Left lung (tissue), 10 donors: ENCODE results near the gene FASTK. TPM values are rescaled to one million over a fixed set of nuclear protein-coding genes. Genes with fewer than 3 reads are reported as not detected.

ENCODE experiments used
- ATAC-seq: fragments of 200-7000 bp; cut with Tn5 transposase; one replicate; pipeline ENCODE4 v1.9.1; 2020; ENCODE audit warnings: moderate library complexity
- DNase-seq, 4 donors: peaks; one replicate each; pipeline ENCODE4 v3.0.0-alpha.2; 2013 to 2020
- H3K27ac ChIP-seq, 2 donors: fragments of 200-600 bp; sonication (generic) in 1 of 2; one replicate each; pipeline versions ENCODE4 v1.5.0 to v1.8.0; 2020 to 2021
- H3K27me3 ChIP-seq, 2 donors: fragments of 200-600 bp; sonication (generic) in 1 of 2; one replicate each; pipeline versions ENCODE4 v1.5.0 to v1.8.0; 2020 to 2021
- H3K36me3 ChIP-seq, 2 donors: fragments of 200-600 bp; sonication (generic) in 1 of 2; one replicate each; pipeline versions ENCODE4 v1.5.0 to v1.8.0; 2020 to 2021
- H3K4me1 ChIP-seq, 2 donors: fragments of 200-600 bp; one replicate each; pipeline ENCODE4 v1.8.0; 2021
- H3K4me3 ChIP-seq, 2 donors: fragments of 200-600 bp; sonication (generic) in 1 of 2; one replicate each; pipeline versions ENCODE4 v1.5.0 to v1.8.0; 2020 to 2021; ENCODE audit warnings: mild to moderate bottlenecking in 1 of 2
- H3K9me3 ChIP-seq, 2 donors: fragments of 200-600 bp; sonication (generic) in 1 of 2; one replicate each; pipeline versions ENCODE4 v1.5.0 to v1.8.0; 2020 to 2021
- CTCF ChIP-seq, 2 donors: fragments of 200-600 bp; sonication (generic) in 1 of 2; IDR thresholded peaks; one replicate each; pipeline versions ENCODE4 v1.5.0 to v1.8.0; 2021; ENCODE audit warnings: antibody characterized with exemption in 2 of 2
- intact Hi-C, 2 donors: fragments of 100-400 bp; cut with DNase I; formaldehyde crosslinking; loops; one replicate each; pipeline versions ENCODE4 v1.11.2 to v1.14.2; 2022
- polyA plus RNA-seq, 6 donors: library from polyadenylated mRNA; unstranded; fragments of 120-200 nt; gene quantifications; one replicate each; pipeline ENCODE4 v1.2.1, GENCODE V29; 2013; ENCODE audit not compliant: insufficient read length in 6 of 6
- total RNA-seq, 2 donors: library from RNA; stranded (reverse); fragmentation: NEBNext Ultra II Directional; extraction: Animal tissue kit (Norgen Biotek cat#: 25700); gene quantifications; one replicate each; pipeline ENCODE4 v1.2.1, GENCODE V29; 2021
- donor health status: DM: no; HTN: yes; CAD: no.
- donor health status: DM: no; HTN: no; CAD: no.

FASTK gene
- total and polyA plus RNA-seq, 8 donors: 38.2 to 65.7 (median 54.1) TPM

- intact Hi-C loops: no loop called here
- peaks cover 5 to 84% of the 10 kb centered on the region in 2 donors for H3K36me3 ChIP-seq
Measured at GRCh38 chr7:151073990-151074389, 6.6 kb downstream of the FASTK start.

DNA sequence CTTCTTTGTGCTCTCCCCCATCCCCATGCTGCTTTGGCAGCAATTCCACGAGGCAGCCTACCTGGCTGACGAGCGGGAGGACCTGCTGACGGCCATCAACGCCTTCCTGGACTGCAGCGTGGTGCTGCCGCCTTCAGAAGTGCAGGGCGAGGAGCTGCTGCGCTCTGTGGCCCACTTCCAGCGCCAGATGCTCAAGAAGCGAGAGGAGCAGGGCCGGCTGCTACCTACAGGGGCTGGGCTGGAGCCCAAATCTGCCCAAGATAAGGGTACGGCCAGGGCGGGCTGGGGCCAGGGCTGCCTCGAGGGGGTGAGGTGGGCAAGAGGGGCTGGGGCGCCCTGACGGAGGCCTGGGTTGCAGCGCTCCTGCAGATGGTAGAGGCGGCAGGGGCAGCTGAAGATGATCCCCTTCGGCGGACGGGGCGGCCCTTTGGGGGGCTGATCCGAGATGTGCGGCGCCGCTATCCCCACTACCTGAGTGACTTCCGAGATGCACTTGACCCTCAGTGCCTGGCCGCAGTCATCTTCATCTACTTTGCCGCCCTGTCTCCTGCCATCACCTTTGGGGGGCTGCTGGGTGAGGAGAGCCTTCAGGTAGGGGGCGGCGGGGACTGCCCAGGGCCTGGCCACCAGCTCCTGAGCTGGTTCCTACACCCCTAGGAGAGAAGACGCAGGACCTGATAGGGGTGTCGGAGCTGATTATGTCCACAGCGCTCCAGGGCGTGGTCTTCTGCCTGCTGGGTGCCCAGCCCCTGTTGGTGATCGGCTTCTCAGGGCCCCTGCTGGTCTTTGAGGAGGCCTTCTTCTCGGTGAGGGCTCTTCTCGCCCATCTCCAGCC, 9.4 kb downstream of the FASTK start:
- H3K36me3 ChIP-seq: peaks cover 10 to 100% of the 10 kb centered on the region in 2 donors
- DNase-seq (peak in 1 of 4 donors; percentile 78), ATAC-seq (no peak)
- H3K4me3 ChIP-seq: no peak overlapping the region
- no peak for TF ChIP-seq CTCF (IDR thresholded peaks at IDR 0.05)
- H3K4me1 ChIP-seq: no peaks in the 10 kb centered on the region
- H3K27me3 ChIP-seq: no peaks in the 10 kb centered on the region
- intact Hi-C loops: no loop called here
- H3K9me3 ChIP-seq: no peaks in the 10 kb centered on the region
- no peak overlapping the region for H3K27ac ChIP-seq

More at GRCh38 chr7:151073990-151074389, 6.6 kb downstream of the FASTK start:
- Histone ChIP-seq H3K4me3 (no peak overlapping the region), H3K27me3 (no peaks in the 10 kb centered on the region), H3K9me3 (no peaks in the 10 kb centered on the region), H3K27ac (no peak overlapping the region), H3K4me1 (peaks cover 8 to 15% of the 10 kb centered on the region in 2 donors)
- ATAC-seq (no peak), DNase-seq (no peak)
- TF ChIP-seq CTCF (IDR thresholded peaks at IDR 0.05): no peak

- H3K27me3 ChIP-seq: no peaks in the 10 kb centered on the region
- ATAC-seq: no peak
- H3K4me1 ChIP-seq: no peaks in the 10 kb centered on the region
- H3K9me3 ChIP-seq: no peaks in the 10 kb centered on the region
- peaks cover 10 to 100% of the 10 kb centered on the region in 2 donors for H3K36me3 ChIP-seq
- no peak overlapping the region for H3K27ac ChIP-seq
- intact Hi-C loops: no loop called here
- no peak for TF ChIP-seq CTCF (IDR thresholded peaks at IDR 0.05)
- no peak for DNase-seq
- H3K4me3 ChIP-seq: no peak overlapping the region
Measured at GRCh38 chr7:151070574-151070960, 10.0 kb downstream of the FASTK start.

DNA sequence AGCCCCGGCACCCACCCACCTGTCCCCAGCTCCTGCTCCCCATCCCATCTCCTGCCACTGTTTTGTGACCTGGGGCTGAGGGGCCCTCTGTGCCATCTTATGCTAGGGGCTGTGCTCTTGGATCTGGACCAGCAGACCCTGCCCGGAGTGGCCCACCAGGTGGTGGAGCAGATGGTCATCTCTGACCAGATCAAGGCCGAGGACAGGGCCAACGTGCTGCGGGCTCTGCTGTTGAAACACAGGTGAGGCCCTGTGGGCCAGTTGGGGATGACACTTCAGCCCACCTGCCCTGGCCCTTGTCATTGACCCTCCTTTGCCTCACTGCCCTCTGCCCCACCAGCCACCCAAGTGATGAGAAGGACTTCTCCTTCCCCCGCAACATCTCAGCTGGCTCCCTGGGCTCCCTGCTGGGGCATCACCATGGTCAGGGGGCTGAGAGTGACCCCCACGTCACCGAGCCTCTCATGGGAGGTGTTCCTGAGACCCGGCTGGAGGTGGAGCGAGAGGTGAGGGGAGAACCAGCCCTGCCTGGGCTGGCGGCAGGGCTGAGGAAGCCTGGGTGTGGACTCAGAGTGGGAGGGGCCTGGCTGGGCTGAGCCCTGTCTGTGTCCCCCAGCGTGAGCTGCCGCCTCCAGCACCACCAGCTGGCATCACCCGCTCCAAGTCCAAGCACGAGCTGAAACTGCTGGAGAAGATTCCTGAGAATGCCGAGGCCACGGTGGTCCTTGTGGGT, 10.6 kb downstream of the FASTK start:
- ATAC-seq: no peak
- intact Hi-C loops: no loop called here
- no peak overlapping the region for H3K27ac ChIP-seq
- peaks cover 10 to 100% of the 10 kb centered on the region in 2 donors for H3K36me3 ChIP-seq
- no peaks in the 10 kb centered on the region for H3K27me3 ChIP-seq
- TF ChIP-seq CTCF (IDR thresholded peaks at IDR 0.05): no peak
- no peaks in the 10 kb centered on the region for H3K9me3 ChIP-seq
- no peaks in the 10 kb centered on the region for H3K4me1 ChIP-seq
- no peak for DNase-seq
- H3K4me3 ChIP-seq: no peak overlapping the region
